GM19372 (cell line): Measurements from ENCODE around the gene ENPP7.
"Not testable (repeated sequence)": the region's sequence is repeated elsewhere in the genome, so short reads cannot be mapped to it uniquely, and the experiment has no call there.

Experiments used
- ATAC-seq: cut with Tn5 transposase; IDR thresholded peaks from one replicate; pipeline ENCODE4 v1.9.1; 2021; ENCODE audit warnings: mild to moderate bottlenecking, low read depth, moderate library complexity; ENCODE audit not compliant: unreplicated experiment

Gene ENPP7

DNA sequence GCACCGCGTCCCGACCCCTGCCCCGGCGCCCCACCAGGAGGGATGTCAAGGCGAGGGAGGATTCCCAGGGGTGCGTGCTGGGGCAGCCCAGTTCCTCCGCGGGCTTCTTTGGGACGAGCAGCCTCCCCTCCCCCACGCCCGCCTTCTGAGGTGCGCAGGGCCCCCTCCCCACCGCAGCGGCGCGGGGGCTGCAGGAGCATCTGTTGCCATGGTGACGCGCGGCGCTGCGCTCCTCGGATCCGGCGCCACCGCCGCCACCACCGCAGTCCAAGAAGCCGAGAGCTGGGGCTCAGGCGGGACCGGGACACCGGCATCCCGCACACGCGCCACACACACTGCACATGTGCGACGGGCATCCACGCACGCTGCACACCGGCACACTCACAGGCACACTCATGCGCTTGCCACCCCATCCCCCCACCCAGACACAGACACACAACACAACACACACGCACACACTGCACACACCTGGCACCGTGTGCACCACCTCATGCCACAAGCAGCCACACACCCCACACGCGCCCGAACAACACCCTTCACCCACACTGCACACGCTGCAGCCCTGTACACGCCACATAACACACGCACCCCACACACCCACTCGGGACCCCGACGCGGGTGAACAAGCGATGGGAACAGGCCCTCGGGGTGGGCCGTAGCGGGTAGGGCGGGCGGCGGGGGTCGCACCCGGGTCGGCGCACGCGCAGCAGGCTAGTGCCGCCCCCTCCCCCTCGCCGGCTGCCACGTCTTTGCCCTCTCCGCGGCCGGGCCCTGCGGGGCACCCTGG lies 17.0 kb downstream of the ENPP7 start:
- ATAC-seq, result no peak

DNA sequence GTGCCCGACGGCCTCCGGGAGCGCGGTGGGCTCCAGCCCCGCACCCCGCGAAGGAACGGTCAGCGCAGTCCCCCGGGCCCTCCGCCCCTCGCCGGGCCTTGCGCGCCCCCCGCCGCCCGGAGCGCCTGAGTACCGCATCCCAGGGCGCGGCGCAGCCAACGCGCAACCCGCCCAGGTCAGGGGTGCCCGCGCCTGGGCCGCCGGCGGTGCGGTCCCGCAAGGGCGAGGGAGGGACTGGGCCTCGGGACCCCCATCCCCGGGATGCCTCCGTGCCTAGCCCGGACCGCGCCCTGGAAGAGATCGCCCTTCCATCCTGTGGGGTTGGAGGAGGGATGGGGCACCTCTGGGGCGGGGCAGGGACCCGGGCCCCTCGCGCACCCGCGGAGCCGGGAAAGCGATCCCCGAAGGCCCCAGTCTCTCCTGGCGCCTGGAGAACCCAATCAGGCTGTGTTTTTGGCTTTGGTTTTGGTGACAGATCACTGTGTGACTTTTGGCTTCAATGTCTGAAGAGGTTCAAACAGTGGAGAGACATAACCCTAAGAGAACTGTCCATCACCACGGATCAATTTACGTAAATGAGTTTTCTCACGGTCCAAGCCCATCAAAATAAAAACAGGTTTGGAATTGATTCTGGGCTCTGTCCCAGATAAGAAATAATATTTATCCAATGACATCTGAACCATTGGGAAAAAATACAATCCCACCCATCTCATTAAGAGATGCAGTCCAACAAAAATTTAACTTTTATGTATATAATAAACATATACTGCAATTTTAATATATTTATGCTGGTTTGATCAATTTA lies 17.8 kb downstream of the ENPP7 start:
- ATAC-seq, result no peak

DNA sequence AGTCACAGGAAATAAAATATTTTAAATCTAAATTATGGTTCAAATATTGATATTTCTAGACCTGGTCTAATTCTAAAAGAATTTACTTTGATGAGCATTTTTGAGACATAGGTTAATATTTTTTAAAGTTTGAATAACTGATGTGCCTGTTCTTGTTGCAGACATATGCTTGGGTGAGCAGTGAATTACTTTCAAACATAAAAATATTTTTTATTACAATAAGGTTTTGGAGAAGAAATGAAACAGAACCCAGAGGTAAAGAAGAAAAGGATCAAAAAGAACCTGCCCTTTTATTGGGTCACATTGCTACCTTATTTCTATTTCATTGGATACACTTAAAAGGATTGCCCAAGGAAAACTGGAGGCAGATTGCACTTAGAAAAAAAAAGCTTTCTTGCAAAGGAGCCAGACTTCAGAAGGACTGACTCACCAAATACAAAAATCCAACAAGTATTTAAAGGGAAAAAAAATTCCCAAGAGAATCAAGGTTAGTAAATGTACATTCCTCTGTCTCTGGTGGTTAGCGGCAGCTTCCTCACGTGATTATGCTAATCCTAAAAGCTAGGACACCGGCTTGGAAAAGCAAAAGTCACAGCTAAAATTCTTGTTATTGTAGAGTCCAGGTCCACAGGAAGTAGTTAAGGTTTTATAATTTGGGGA lies 18.5 kb downstream of the ENPP7 start:
- ATAC-seq, result no peak

DNA sequence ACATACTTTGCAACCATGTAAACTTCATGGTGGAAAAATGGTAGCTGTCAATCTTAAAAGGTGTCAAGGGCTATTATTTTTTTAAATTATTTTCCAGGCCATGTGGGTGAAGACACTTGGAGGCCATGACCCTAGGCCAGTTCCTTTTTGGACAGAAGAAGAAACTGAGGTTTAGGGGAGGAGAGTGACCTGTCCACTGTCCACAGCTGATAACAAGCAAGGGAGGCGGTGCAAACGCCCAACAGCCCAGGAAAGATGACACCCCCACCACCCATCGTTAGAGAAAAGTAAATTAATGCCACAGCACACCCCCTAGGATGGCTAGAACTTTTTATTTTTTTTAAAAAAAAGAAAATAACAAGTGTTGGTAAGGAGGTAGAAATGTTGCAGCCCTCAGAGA lies 19.2 kb downstream of the ENPP7 start:
- ATAC-seq, result no peak

DNA sequence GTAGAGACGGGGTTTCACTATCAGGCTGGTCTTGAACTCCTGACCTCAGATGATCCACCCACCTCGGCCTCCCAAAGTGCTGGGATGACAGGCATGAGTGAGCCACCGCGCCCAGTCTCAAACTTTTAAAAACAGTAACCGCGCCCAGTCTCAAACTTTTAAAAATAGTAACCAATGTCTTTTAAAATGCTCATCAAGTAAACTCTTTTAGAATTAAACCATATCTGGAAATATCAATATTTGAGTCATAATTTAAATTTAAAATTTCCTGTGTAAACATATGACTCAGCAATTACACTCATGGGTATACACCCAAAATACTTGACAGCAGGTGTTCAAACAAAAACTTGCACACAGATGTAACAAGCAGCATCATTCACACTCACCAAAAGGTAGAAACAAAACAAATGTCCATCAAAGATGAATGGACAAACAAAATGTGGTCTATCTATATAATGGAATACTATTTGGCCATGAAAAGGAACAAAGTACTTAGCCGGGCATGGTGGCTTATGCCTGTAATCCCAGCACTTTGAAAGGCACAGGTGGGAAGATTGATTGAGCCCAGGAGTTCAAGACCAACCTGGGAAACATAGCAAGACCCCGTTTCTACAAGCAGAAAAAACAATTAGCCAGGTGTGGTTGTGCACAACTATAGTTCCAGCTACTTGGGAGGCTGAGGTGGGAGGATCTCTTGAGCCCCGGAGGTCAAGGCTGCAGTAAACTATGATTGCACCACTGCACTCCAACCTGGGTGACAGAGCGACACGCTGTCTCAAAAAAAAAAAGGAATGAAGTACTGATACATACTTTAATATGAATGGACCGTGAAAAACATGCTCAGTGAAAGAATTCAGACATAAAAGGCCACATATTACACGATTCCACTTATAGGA lies 20.2 kb downstream of the ENPP7 start:
- no peak for ATAC-seq

DNA sequence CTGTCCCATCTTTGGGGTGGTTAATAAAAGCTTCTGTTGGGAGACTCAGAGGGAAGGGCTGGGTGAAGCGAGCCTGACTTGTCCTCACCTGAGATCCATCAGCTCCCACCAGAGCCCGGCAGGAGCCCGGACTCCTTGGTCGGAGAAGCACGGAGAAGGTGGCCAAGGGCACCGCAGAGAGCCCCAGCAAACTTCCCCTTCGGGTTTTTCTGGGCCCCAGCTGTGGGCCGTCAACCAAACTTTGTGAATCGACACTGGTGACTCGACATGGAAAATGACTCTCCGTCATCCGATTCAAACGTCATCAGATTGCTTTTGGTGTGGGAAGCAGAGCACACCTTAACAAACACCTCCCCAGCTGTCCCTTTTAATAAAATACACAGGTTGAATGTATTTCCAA lies 21.4 kb downstream of the ENPP7 start:
- ATAC-seq, result no peak

DNA sequence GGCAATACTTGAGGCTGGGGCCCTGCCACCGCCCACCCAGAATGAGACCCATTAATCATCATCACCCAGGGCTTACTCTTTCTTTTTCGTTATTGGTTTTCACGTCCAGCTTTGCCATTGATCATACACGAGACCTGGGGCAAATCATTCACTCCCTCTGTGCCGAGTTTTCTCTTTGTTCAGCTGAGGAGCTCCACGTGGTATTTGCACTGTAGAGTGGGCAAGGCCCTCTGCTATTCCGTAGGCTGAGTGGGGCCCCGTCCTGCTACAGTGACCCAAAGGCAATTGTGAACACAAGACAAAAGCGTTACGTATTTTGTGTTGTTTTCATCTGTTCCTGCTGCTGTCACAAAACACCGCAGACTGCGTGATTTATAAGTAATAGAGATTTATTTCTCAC lies 23.6 kb downstream of the ENPP7 start:
- no peak for ATAC-seq

DNA sequence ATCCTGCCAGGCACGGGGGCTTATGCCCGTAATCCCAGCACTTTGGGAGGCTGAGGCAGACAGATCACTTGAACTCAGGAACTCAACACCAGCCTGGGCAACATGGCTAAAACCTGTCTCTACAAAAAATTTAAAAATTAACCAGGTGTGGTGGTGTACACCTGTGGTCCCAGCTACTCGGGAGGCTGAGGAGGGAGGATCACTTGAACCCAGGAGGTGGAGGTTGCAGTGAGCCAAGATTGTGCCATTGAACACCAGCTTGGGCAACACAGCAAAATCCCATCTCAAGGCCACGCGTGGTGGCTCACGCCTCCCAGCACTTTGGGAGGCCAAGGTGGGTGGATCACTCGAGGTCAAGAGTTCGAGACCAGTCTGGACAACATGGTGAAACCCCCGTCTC lies 24.2 kb downstream of the ENPP7 start:
- not testable (repeated sequence) for ATAC-seq

DNA sequence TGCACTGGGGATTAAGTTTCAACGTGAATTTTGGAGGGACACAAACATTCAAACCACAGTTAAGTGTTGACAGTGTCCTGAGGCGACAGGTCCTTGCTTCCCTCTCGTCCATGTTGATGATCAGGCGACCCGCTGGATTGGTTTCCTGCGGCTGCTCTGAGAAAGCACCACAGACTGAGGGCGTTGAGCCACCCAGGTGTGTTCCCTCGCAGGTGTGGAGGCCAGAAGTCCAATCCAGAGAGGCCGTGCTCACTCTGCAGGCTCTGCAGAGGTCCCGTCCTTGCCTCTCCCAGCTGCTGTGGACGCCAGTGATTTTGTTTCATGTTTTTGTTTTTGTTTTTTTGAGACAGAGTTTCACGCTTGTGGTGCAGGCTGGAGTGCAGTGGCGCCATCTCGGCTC lies 24.8 kb downstream of the ENPP7 start:
- no peak for ATAC-seq

DNA sequence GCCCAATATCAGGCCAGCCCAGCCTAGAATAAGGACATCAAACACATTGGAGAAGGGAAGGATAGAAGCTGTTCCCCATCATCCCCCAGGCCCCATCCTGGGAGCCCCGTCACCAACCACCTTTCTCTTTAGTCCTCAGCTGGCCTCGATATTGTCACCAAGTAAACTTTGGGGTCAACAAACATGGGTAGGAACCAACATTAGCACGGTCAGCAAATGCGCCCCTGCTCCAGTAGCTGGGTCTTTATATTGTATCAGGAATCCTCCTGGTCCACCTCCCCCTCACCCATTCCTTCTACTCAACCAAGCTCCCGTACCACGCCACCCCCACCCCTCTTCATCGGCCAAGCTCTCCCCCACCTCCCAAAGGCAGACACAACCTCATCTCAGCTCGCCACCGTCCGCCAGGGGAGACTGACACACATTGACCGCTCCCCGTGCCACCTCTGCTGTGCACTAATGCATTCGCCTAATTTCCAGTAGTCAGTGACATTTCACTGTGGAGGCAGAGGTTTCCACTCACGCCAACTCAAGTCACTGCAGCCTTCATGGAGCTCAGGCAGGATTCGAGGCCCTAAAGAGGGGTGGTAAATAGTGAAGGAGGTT lies 26.5 kb downstream of the ENPP7 start:
- no peak for ATAC-seq

DNA sequence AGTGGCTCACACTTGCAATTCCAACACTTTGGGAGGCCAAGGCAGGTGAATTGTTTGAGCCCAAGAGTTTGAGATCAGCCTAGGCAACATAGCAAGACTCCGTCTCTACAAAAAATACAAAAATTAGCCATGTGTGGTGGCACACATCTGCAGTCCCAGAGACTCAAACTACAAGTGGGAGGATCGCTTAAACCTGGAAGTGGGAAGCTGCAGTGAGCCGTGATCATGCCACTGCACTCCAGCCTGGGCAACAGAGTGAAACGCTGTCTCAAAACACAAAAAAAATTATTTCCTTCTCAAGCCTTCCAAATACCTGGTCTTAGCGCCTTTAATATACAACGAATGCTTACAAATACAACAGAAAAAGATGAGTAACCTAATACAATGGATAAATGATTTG lies 27.5 kb downstream of the ENPP7 start:
- ATAC-seq, result no peak

DNA sequence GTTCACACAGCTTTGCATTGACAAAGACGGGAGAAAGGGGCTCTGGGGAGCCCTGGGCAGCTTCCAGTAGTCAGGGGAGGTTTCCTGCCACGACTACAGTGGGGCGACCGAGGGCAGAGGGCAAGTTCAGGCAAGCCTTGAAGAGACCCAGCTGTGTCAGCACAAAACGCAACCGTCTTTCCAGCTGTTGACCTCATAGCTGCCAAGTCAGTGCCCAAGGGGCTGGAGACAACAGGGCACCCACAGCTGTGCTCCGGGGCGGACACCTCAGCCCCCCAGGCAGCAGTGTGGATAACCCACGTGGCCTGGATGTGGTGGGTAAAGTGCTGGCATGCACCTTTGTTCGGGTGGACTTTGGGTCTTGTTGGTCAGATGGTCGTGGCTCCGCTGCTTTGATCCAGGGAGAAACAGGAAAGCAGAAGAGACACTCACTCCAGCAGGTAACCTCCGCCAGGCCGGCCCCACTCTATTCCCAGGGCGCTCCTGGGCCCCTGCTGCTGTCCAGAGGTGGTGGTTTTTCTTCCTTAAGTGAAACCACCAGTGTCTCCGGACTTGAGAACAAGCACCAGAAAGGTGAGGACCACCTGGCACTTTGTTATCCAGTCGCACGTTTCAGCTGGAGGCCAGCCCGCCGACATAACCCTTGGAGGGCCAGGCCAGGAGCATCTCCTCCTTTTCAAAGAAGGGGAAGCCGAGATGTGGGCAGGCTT lies 29.6 kb downstream of the ENPP7 start:
- ATAC-seq, result no peak

DNA sequence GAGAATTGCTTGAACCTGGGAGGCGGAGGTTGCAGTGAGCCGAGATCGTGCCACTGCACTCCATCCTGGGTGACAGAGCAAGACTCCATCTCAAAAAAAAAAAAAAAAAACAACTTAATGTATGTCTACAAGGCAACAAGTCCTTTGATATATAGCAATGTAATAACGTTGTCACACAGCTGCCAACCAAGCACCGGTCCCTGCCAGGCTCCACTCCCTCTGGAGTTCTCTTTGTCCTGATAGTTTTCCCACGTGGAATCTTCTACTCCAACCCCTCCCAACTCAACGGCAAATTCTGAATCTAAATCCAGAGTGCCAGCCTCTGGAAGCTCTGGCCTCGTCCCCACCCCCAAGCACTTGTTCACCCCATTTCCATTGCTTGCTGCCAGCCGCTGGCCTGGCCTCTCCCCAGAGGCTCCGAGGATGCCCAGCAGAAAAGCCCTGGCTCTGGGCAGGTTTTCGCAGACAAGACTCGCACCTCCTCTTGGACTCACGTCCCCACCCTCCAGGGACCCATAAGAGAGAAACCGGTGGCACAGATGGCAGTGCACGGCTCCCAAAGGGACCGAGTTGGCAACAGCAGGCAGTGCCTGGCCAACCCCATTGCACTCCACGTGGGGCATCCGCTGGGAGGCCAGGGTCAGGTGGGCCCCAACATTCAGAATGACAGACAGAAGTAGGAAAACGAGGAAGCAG lies 31.3 kb downstream of the ENPP7 start:
- ATAC-seq, result no peak

DNA sequence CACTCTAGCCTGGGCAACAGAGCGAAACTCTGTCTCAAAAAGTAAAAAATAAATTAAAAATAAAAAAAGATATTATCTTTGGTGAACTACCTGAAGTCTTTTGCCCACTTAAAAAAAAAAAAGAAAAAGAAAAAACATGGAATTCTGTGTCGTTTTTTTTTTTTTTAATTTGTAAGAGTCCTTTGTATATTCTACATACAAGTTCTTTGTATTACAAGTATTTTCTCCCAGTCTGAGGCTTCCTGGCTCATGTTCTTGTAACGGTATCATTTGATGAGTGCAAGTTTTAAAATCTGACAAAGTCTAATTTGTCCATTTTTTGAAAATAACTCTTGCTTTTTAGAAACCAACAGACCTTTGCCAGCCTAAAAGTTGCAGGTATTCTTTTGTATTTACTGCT lies 35.0 kb downstream of the ENPP7 start:
- ATAC-seq, result no peak

DNA sequence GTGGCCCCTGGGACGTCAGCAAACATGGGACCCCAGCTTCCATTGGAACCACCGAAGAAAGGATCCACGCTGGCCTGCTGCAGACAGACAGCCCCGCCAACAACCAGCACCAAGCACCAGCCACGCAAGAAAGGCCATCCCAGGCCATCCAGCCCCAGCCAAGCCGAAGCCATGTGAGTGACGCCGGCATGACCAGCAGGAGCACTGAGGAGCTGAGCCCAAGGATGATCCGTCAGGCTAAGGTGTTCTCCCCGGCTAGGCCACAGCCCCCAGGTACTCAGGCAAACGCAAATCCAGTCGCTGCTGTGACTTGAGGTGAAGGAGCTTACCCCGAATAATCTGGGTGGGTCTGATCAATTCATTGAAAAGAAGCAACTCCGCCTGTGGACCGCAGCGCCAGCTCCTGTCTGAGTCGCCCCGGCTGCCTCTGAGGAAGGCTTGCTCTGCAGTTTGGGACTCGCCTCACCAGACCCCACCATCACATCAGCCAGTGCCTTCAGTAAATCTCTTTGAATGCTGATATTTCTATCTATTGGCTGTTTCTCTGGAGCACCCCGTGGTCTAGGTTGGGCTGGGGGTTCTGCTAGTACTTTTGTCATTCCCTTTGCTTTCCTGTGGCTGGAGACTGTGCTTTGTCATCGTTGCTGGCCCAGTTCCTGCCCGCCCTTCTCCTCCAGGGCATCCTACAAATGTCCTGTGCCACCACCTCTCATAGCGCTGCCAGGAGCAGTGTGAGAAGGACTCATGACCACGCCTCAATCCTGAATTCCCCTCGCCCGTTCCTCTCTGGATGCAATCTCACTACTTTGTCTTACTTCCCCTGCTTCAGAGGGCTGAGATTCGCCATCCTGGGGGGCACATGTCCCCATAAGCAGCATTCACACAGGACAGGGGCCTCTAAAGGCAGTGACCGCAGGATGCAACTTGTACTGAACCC lies 39.1 kb downstream of the ENPP7 start:
- no peak for ATAC-seq

DNA sequence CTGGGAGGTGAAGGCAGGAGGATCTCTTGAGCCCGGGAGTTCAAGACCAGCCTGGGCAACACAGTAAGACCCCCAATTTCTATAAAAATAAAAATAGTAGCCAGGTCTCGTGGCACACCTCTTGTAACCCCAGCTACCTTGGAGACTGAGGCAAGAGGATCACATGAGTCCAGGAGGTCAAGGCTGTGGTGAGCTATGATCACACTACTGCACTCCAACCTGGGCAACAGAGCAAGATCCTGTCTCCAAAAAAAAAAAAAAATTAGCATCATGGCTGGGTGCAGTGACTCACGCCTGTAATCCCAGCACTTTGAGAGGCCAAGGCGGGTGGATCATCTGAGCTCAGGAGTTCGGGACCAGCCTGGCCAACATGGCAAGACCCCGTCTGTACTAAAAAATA lies 40.5 kb downstream of the ENPP7 start:
- ATAC-seq, result no peak

DNA sequence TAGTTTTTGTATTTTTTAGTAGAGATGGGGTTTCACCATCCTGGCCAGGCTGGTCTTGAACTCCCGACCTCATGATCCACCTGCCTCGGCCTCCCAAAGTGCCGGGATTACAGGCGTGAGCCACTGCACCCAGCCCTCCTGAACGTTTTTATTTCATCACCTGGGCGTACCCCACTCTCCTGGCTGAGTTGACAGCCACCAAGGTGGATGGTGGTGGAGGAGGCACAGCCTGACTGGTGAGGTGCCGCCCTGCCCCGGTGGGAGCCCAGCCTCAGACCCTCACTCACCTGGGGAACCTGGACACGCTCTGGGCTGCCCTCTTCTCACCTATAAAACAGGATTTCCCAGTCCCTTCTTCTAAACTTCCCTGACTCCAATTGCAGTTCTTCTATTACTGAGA lies 42.0 kb downstream of the ENPP7 start:
- ATAC-seq, result not testable (repeated sequence)

DNA sequence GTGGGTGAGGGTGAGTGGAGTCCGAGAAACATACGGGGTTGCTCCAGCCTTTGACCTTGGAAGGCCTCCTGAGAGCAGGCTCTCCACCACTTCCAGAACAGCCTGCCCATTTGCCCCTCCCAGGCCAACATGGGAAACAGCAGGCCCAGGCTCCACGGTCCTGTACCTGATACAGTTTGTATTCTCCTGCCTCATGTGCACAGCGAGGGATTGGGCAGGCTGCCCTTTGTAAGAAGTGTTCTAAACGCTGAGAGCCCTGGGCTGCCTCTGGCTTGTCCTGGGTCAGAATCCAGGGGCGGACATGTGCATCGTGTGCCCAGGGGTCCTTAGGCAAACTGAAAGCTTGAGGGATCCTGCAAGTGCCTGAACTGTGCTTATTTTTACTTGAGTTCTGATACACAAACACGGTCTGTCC lies 43.8 kb downstream of the ENPP7 start:
- no peak for ATAC-seq
